ENCODE data around the gene APOA4. TPM values are rescaled to one million over a fixed set of nuclear protein-coding genes. Genes with fewer than 3 reads are reported as not detected.

The APOA4 gene
- total RNA-seq, 4 donors from 2014 or later: not detected

DNA sequence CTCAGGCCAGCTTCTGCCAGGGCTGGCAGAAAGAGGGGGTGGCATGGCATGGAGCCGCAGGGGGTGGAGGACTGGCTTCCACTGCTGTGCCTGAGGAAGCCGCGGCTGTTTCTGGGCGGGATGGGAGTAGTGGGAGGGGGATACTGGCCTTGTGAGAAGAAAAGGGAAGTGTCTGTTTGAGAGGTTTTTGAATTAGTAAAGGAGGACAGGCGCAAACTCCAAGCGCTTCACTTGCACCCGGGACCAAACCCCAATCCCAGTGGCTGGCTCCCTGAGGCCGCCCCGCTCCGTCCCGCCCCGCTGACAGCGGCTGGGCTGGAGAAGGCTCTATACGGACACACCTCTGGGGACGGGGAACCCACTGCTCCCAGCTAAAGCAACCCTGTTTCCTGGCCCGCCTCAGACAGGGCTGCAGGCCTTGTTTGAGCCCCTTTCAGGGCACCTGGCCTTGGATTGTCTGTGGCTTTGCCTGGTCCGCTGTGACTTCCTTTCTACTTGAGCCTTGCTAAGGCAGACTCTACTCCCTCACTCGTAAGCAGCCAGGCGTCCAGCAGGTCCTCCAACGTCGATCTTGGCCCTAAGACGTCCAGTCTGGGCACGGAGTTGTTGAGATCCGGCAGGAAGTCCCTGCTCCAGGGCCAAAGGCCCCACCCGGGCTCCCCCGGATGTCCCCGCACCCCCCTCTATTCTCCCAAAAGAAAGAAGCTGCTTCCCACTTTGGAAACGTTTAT lies 12.1 kb upstream of the APOA4 start:
- TF ChIP-seq, protein P1, sequence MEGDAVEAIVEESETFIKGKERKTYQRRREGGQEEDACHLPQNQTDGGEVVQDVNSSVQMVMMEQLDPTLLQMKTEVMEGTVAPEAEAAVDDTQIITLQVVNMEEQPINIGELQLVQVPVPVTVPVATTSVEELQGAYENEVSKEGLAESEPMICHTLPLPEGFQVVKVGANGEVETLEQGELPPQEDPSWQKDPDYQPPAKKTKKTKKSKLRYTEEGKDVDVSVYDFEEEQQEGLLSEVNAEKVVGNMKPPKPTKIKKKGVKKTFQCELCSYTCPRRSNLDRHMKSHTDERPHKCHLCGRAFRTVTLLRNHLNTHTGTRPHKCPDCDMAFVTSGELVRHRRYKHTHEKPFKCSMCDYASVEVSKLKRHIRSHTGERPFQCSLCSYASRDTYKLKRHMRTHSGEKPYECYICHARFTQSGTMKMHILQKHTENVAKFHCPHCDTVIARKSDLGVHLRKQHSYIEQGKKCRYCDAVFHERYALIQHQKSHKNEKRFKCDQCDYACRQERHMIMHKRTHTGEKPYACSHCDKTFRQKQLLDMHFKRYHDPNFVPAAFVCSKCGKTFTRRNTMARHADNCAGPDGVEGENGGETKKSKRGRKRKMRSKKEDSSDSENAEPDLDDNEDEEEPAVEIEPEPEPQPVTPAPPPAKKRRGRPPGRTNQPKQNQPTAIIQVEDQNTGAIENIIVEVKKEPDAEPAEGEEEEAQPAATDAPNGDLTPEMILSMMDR (IDR thresholded peaks at IDR 0.05; ENCODE audit: low read depth): no peak

DNA sequence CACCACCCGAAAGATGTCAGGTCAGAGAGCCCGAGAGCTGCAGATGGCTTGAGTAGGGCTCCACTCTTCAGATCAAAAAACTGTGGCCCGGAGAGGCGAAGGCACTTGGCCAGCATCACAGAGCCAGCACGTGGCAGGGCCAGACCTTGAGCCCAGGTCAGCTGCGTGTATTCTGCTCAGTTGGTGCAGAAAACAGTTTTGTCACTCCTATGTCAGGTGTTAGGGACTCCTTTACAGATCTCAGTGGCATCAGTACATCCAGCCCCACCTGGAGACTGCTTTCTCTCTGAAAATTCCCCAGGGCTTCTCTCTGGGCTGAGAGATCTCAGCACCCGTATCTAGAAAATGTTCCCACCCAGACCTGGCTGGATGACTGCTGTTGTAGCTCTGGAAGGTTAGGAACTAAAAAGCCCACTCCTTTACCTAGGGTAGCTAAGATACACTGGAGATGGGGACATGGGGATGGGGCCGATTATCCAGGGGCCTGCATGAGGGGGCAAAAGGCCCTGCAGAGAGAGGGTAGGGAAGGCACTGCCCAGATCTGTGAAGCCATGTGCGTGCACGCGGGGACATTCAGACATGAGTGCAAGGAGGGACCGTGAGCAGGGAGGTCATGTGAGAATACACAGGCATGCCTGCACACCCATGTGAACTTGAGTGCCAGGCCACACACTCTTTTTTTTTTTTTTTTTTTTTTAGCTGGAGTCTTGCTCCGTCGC lies 10.9 kb upstream of the APOA4 start:
- TF ChIP-seq, protein P1 (IDR thresholded peaks at IDR 0.05; ENCODE audit: low read depth): no peak

DNA sequence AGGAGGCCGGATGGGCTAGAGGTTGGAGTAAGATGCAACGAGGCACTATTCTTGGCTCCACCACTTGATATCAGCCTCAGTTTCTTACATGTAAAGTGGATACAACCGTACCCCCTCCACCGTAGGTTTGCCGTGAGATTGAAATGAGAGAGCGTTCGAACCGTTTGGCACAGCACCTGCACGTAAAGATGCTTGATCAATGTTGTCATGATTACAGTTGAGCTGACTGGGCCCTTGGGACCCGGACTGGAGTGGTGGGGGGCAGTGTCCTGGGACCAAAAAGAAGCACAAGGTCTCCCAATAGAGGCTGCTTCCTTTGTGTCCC lies 10.3 kb upstream of the APOA4 start:
- TF ChIP-seq, protein P1 (IDR thresholded peaks at IDR 0.05; ENCODE audit: low read depth): no peak

DNA sequence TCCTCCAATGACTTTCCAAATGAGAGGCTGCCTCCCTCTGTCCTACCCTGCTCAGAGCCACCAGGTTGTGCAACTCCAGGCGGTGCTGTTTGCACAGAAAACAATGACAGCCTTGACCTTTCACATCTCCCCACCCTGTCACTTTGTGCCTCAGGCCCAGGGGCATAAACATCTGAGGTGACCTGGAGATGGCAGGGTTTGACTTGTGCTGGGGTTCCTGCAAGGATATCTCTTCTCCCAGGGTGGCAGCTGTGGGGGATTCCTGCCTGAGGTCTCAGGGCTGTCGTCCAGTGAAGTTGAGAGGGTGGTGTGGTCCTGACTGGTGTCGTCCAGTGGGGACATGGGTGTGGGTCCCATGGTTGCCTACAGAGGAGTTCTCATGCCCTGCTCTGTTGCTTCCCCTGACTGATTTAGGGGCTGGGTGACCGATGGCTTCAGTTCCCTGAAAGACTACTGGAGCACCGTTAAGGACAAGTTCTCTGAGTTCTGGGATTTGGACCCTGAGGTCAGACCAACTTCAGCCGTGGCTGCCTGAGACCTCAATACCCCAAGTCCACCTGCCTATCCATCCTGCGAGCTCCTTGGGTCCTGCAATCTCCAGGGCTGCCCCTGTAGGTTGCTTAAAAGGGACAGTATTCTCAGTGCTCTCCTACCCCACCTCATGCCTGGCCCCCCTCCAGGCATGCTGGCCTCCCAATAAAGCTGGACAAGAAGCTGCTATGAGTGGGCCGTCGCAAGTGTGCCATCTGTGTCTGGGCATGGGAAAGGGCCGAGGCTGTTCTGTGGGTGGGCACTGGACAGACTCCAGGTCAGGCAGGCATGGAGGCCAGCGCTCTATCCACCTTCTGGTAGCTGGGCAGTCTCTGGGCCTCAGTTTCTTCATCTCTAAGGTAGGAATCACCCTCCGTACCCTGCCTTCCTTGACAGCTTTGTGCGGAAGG lies 9.5 kb upstream of the APOA4 start:
- TF ChIP-seq, protein P1 (IDR thresholded peaks at IDR 0.05; ENCODE audit: low read depth): no peak

DNA sequence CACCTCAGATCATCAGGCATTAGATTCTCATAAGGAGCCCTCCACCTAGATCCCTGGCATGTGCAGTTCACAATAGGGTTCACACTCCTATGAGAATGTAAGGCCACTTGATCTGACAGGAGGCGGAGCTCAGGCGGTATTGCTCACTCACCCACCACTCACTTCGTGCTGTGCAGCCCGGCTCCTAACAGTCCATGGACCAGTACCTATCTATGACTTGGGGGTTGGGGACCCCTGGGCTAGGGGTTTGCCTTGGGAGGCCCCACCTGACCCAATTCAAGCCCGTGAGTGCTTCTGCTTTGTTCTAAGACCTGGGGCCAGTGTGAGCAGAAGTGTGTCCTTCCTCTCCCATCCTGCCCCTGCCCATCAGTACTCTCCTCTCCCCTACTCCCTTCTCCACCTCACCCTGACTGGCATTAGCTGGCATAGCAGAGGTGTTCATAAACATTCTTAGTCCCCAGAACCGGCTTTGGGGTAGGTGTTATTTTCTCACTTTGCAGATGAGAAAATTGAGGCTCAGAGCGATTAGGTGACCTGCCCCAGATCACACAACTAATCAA lies 8.8 kb upstream of the APOA4 start:
- TF ChIP-seq, protein P1 (IDR thresholded peaks at IDR 0.05; ENCODE audit: low read depth): no peak

DNA sequence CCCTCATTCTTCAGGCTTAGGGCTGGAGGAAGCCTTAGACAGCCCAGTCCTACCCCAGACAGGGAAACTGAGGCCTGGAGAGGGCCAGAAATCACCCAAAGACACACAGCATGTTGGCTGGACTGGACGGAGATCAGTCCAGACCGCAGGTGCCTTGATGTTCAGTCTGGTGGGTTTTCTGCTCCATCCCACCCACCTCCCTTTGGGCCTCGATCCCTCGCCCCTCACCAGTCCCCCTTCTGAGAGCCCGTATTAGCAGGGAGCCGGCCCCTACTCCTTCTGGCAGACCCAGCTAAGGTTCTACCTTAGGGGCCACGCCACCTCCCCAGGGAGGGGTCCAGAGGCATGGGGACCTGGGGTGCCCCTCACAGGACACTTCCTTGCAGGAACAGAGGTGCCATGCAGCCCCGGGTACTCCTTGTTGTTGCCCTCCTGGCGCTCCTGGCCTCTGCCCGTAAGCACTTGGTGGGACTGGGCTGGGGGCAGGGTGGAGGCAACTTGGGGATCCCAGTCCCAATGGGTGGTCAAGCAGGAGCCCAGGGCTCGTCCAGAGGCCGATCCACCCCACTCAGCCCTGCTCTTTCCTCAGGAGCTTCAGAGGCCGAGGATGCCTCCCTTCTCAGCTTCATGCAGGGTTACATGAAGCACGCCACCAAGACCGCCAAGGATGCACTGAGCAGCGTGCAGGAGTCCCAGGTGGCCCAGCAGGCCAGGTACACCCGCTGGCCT lies 7.2 kb upstream of the APOA4 start:
- TF ChIP-seq, protein P1 (IDR thresholded peaks at IDR 0.05; ENCODE audit: low read depth): no peak

All from subcutaneous adipose tissue (tissue), 4 donors.